ENCODE data around the gene CAPN15.

DNA sequence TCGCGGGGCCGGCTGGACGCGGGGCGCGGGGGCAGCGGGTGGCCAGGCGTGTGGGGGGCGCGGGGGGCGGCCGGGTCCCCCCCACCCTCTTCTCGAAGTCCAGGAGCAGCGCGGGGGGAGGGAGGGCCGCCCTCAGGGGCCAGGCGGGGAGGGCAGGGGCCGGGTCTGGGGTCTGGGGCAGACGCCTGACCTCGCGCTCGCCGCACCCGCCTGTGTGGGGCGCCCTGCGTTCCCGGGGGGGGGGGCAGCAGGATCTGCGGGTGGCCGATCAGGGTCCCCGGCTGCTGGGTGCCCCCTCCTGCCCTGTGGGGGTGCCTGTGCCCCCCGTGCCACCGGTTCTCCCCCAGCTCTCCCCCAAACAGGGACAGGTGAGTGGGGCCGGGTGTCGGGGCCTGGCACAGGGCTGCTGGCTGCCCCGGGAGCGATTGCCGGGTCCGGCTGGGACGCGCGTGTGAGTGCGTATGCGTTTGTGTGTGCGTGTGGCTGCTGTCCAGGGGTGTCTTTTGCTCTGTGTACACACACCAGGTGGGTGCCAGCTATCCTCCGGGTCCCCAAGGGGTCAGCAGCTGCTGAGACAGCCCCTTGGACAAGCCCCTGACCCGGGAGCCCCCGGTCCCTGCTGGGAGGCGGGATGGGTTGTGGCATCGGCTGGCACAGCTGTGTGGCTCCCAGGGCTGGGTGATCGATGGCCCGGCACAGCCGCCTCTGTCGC is 33.3 kb downstream of the CAPN15 start:
- TF ChIP-seq ZNF565 (CRISPR knock-in tag; conservative IDR thresholded peaks at IDR 0.05; ENCODE audit: low read depth): no peak
- TF ChIP-seq ARNTL (CRISPR knock-in tag; IDR thresholded peaks at IDR 0.05; ENCODE audit: borderline replicate concordance, low read depth): no peak
- no peak for TF ChIP-seq OSR1 (CRISPR knock-in tag; IDR thresholded peaks at IDR 0.05)
- no peak for TF ChIP-seq TOX (CRISPR knock-in tag; IDR thresholded peaks at IDR 0.05; ENCODE audit: borderline replicate concordance)
- TF ChIP-seq PPARA (CRISPR knock-in tag; IDR thresholded peaks at IDR 0.05; ENCODE audit: borderline replicate concordance): no peak
- no peak for TF ChIP-seq ZFP3 (CRISPR knock-in tag; IDR thresholded peaks at IDR 0.05)
- TF ChIP-seq, protein P1, sequence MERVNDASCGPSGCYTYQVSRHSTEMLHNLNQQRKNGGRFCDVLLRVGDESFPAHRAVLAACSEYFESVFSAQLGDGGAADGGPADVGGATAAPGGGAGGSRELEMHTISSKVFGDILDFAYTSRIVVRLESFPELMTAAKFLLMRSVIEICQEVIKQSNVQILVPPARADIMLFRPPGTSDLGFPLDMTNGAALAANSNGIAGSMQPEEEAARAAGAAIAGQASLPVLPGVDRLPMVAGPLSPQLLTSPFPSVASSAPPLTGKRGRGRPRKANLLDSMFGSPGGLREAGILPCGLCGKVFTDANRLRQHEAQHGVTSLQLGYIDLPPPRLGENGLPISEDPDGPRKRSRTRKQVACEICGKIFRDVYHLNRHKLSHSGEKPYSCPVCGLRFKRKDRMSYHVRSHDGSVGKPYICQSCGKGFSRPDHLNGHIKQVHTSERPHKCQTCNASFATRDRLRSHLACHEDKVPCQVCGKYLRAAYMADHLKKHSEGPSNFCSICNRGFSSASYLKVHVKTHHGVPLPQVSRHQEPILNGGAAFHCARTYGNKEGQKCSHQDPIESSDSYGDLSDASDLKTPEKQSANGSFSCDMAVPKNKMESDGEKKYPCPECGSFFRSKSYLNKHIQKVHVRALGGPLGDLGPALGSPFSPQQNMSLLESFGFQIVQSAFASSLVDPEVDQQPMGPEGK (CRISPR knock-in tag; IDR thresholded peaks at IDR 0.05; ENCODE audit: borderline replicate concordance): no peak
- TF ChIP-seq ZFP30 (CRISPR knock-in tag; IDR thresholded peaks at IDR 0.05): no peak
- TF ChIP-seq ESRRG (CRISPR knock-in tag; IDR thresholded peaks at IDR 0.05): no peak
